Fibroblast of lung (primary cell): ENCODE measurements around the gene GNS. TPM values are rescaled to one million over a fixed set of nuclear protein-coding genes. Genes with fewer than 3 reads are reported as not detected.
A peak's percentile ranks its signal among the peaks of the same experiment; 100 is the strongest.

ENCODE experiments used
- DNase-seq, 2 donors: peaks; one replicate each; pipeline versions ENCODE4 v3.0.0 to v3.0.0-alpha.2; 2010; ENCODE audit warnings: low read depth in 2 of 2
- H2AFZ ChIP-seq: 2 replicates; pipeline ENCODE4 v1.5.1; 2012; ENCODE audit warnings: low read length, control low read depth, inconsistent platforms
- H3K27ac ChIP-seq: 2 replicates; pipeline ENCODE4 v1.5.1; 2011; ENCODE audit warnings: low read length, control low read depth; ENCODE audit not compliant: insufficient read depth
- H3K27me3 ChIP-seq: 2 replicates; pipeline ENCODE4 v1.5.1; 2011; ENCODE audit warnings: mild to moderate bottlenecking, low read length; ENCODE audit not compliant: control insufficient read depth, insufficient read depth
- H3K36me3 ChIP-seq: 2 replicates; pipeline ENCODE4 v1.5.1; 2011; ENCODE audit warnings: low read length; ENCODE audit not compliant: control insufficient read depth, insufficient read depth
- H3K4me1 ChIP-seq: 2 replicates; pipeline ENCODE4 v1.5.1; 2011; ENCODE audit warnings: low read length; ENCODE audit not compliant: control insufficient read depth, insufficient read depth; ENCODE audit errors: extremely low read depth
- H3K4me2 ChIP-seq: 2 replicates; pipeline ENCODE4 v1.5.1; 2011; ENCODE audit warnings: low read length, control low read depth; ENCODE audit not compliant: insufficient read depth; ENCODE audit errors: extremely low read depth
- H3K4me3 ChIP-seq, 4 experiments: fragments of 200-600 bp in 1 of 4; sonication (generic) in 1 of 4; replicated peaks in 1 of 4; 2 replicates each; pipeline ENCODE4 v1.5.1; 2011 to 2016; ENCODE audit warnings: low read length in 4 of 4, low read depth in 3 of 4, mild to moderate bottlenecking in 3 of 4, control low read depth in 2 of 4, inconsistent platforms in 1 of 4, mixed read lengths in 1 of 4; ENCODE audit not compliant: insufficient read depth in 1 of 4; ENCODE audit errors: control extremely low read depth in 1 of 4
- H3K79me2 ChIP-seq: 2 replicates; pipeline ENCODE4 v1.5.1; 2012; ENCODE audit warnings: mild to moderate bottlenecking, low read length, inconsistent platforms; ENCODE audit not compliant: control insufficient read depth, insufficient read depth
- H3K9ac ChIP-seq: 2 replicates; pipeline ENCODE4 v1.5.1; 2011; ENCODE audit warnings: mild to moderate bottlenecking, low read length, control low read depth; ENCODE audit not compliant: insufficient read depth
- H3K9me3 ChIP-seq: 2 replicates; pipeline ENCODE4 v1.5.1; 2012; ENCODE audit warnings: low read depth, low read length; ENCODE audit not compliant: control insufficient read depth, insufficient read depth
- H4K20me1 ChIP-seq: 2 replicates; pipeline ENCODE4 v1.5.1; 2011; ENCODE audit warnings: low read length; ENCODE audit not compliant: control insufficient read depth, insufficient read depth; ENCODE audit errors: extremely low read depth
- CTCF ChIP-seq, 2 donors: IDR thresholded peaks in 1 of 2; conservative IDR thresholded peaks in 1 of 2; 1 replicate in 1 of 2; 2 replicates in 1 of 2; pipeline ENCODE4 v1.5.1; 2011 to 2012; ENCODE audit warnings: low read length in 2 of 2, control low read depth in 1 of 2, inconsistent platforms in 1 of 2, low read depth in 1 of 2, mild to moderate bottlenecking in 1 of 2
- EZH2 ChIP-seq: IDR thresholded peaks from 2 replicates; pipeline ENCODE4 v1.5.1; 2012; ENCODE audit warnings: low read length, control low read depth, mild to moderate bottlenecking; ENCODE audit errors: missing control alignments
- polyA plus RNA-seq, 2 donors: library from polyadenylated mRNA; depleted of rRNA in 1 of 2; stranded (reverse) in 1 of 2; unstranded in 1 of 2; fragments of >200 nt; gene quantifications; 2 replicates each; pipeline ENCODE4 v1.2.1, GENCODE V29; 2011 to 2012; ENCODE audit warnings: missing spikeins in 1 of 2
- total RNA-seq: library from RNA; depleted of rRNA; stranded (reverse); fragments of >200 nt; gene quantifications from 2 replicates; pipeline ENCODE4 v1.2.1, GENCODE V29; 2014

GNS gene
- total and polyA plus RNA-seq, 2 donors (not counting 1 experiment from before 2014, with no cell fraction given): 219 to 249 TPM

- H3K4me2 ChIP-seq: no peak overlapping the region
- peaks cover 7% of the 10 kb centered on the region for H3K4me1 ChIP-seq
- no peaks in the 10 kb centered on the region for H3K36me3 ChIP-seq
- peaks cover 18% of the 10 kb centered on the region for H3K79me2 ChIP-seq
- no peaks in the 10 kb centered on the region for H3K27me3 ChIP-seq
- no peaks in the 10 kb centered on the region for H3K9me3 ChIP-seq
- TF ChIP-seq EZH2 (no peak), CTCF (conservative IDR thresholded peaks at IDR 0.05 in 1 of 2, IDR thresholded peaks at IDR 0.05 in 1 of 2; ENCODE audit: low read depth in 1 of 2, low read length in 2 of 2) (no peak)
- H3K9ac ChIP-seq: no peak overlapping the region
- H4K20me1 ChIP-seq: no peaks in the 10 kb centered on the region
- H2AFZ ChIP-seq: no peak overlapping the region
- DNase-seq: peak; percentile 82 to 84
- no peak overlapping the region for H3K27ac ChIP-seq
- H3K4me3 ChIP-seq: no peak overlapping the region
These were observed 79.7 kb downstream of the GNS start for GRCh38 chr12:64679487-64680001.

- Histone ChIP-seq H3K4me3 (no peak overlapping the region), H3K9ac (no peak overlapping the region), H2AFZ (no peak overlapping the region), H4K20me1 (no peaks in the 10 kb centered on the region), H3K36me3 (no peaks in the 10 kb centered on the region), H3K27me3 (no peaks in the 10 kb centered on the region), H3K79me2 (peaks cover 25% of the 10 kb centered on the region), H3K4me1 (peaks cover 7% of the 10 kb centered on the region), H3K9me3 (no peaks in the 10 kb centered on the region), H3K27ac (no peak overlapping the region), H3K4me2 (no peak overlapping the region)
- DNase-seq: no peak
- TF ChIP-seq CTCF (conservative IDR thresholded peaks at IDR 0.05 in 1 of 2, IDR thresholded peaks at IDR 0.05 in 1 of 2; ENCODE audit: low read depth in 1 of 2, low read length in 2 of 2) (no peak), EZH2 (no peak)
These were observed 80.4 kb downstream of the GNS start for GRCh38 chr12:64678835-64679234.

GRCh38 chr12:64678248-64678647 is 81.0 kb downstream of the GNS start:
- Histone ChIP-seq H3K9me3 (no peaks in the 10 kb centered on the region), H3K4me1 (peaks cover 7% of the 10 kb centered on the region), H3K9ac (no peak overlapping the region), H3K4me2 (no peak overlapping the region), H4K20me1 (no peaks in the 10 kb centered on the region), H3K4me3 (no peak overlapping the region), H3K27ac (no peak overlapping the region), H2AFZ (no peak overlapping the region), H3K36me3 (no peaks in the 10 kb centered on the region), H3K27me3 (no peaks in the 10 kb centered on the region), H3K79me2 (peaks cover 23% of the 10 kb centered on the region)
- no peak for DNase-seq
- TF ChIP-seq CTCF (conservative IDR thresholded peaks at IDR 0.05 in 1 of 2, IDR thresholded peaks at IDR 0.05 in 1 of 2; ENCODE audit: low read depth in 1 of 2, low read length in 2 of 2) (no peak), EZH2 (no peak)
